Left hindlimb (tissue), 1 donor: ENCODE results near the gene LAT.

ENCODE experiments used
- DNase-seq: peaks from one replicate; pipeline ENCODE4 v3.0.0-alpha.2; 2018

Gene LAT

GRCh38 chr16:29011112-29011511, 26.3 kb downstream of the LAT start:
- DNase-seq: no peak

GRCh38 chr16:29011851-29012250, 27.0 kb downstream of the LAT start:
- no peak for DNase-seq

GRCh38 chr16:29012913-29013553, 28.2 kb downstream of the LAT start:
- no peak for DNase-seq

GRCh38 chr16:29014561-29015069, 29.8 kb downstream of the LAT start:
- no peak for DNase-seq

GRCh38 chr16:29022196-29022595, 37.3 kb downstream of the LAT start:
- no peak for DNase-seq

GRCh38 chr16:29023279-29024277, 38.7 kb downstream of the LAT start:
- DNase-seq: no peak

- no peak for DNase-seq
These were observed 39.4 kb downstream of the LAT start for GRCh38 chr16:29024278-29024677.

GRCh38 chr16:29025218-29025617, 40.4 kb downstream of the LAT start:
- DNase-seq: no peak

- DNase-seq: no peak
These were observed 40.9 kb downstream of the LAT start for GRCh38 chr16:29025735-29026134.

GRCh38 chr16:29028457-29029167, 43.8 kb downstream of the LAT start:
- no peak for DNase-seq

- no peak for DNase-seq
These were observed 44.5 kb downstream of the LAT start for GRCh38 chr16:29029168-29029994.

GRCh38 chr16:29030086-29030840, 45.4 kb downstream of the LAT start:
- no peak for DNase-seq
